OCI-LY1 (cell line): ENCODE results near the gene FANCI.

Experiments
- CTCF ChIP-seq: fragments of 200-600 bp; sonication (generic), shearing (Covaris generic); IDR thresholded peaks from 2 replicates; pipeline ENCODE4 v1.5.1; 2017; ENCODE audit warnings: mild to moderate bottlenecking, antibody characterized with exemption, low read length, moderate library complexity, mixed read lengths
- EZH2 ChIP-seq: fragments of 200-600 bp; sonication (generic), shearing (Covaris generic); IDR thresholded peaks from 2 replicates; pipeline ENCODE4 v1.8.0; 2017; ENCODE audit warnings: borderline replicate concordance, mixed run types, mild to moderate bottlenecking, antibody characterized with exemption, low read length, moderate library complexity, mixed read lengths

GRCh38 chr15:89194608-89195007 lies 49.2 kb upstream of the FANCI start:
- TF ChIP-seq CTCF (no peak), EZH2 (no peak)
